NAMALWA (cell line): ENCODE measurements around the gene ERGIC3.

ENCODE experiments used
- DNase-seq: peaks from one replicate; pipeline ENCODE4 v3.0.0-alpha.2; 2015; ENCODE audit warnings: low spot score

Gene ERGIC3

DNA sequence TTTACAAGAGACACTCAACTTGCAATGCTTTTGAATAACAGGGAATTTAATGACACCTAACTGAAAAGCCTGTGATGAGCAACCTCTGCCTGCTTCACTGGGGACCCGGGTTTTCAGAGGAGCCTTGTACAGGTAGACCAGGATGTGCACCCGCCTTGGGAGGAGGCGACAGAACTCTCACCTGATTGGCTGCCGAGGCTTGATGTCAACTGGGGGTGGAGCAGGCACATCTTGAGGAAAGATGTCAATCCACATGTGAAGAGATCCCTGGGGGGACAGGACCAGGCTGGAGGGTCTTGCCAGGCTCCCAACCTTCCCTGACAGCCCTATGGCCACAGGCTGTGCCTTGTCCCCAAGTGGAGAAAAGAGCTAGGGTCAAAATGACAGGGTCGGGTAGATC is 19.8 kb downstream of the ERGIC3 start:
- no peak for DNase-seq

DNA sequence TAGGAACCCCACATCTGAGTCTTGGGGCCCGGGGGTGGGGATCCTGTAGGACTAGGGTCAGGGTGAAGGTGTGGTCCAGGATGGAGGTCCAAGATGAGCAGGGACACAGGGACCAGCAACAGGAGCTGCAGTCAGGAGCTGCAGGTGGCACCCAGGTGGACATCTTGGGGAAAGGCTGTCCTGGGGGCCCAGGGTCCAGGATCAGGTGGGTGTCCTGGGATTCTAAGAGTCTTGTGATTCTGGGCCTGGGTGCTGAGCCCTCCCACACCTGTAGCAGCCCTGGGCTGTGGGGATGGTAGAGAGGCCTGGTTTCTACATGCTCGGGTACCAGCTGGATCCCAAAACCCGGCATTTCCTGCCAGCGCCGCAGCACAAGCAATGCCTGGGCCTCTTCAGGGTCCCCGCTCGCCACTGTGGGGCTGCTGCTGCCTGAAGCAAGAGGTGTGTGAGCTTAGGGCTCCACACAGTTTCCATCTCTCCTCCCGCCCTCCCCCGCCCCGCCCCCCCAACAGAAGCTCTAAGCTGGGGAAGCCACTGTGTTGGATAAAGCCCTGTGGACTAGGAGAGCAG is 20.7 kb downstream of the ERGIC3 start:
- DNase-seq: no peak

DNA sequence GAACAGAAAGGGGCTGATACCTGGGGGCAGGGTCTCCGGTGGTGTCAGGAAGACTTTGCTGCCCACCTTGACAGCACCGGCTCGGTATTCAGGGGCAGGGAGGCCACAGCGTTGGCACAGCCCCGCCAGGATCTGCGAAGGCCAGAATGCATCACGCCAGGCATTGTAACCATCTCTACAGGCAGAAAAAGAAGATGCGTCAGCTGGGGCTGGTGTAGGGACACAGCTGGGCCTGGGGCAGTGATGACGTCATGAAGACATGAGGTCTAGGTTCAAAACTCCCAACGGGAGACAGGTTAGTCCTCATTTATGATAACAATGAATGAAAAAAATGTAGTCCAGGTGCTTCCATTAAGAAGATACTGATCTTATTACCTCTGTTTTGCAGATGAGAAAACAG is 22.0 kb downstream of the ERGIC3 start:
- DNase-seq: no peak

DNA sequence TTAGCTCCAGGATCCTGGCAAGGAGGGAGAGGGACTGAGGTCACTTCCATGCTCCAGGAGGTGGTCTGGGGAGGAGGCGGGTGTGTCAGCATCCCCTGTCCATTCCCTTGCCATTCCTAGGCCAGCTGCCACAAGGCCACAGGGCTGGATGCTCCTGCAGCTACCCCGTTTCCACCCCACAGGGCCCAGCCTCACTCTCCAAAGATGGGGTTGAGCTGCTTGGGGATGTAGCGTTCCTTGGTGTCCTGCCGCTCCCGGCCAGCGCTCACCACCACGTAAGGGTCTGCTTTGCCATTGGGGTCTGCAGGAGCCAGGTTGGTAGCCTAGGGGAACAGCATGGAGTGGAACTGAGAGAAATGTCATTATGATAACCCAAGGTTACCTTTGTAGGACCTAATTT is 23.0 kb downstream of the ERGIC3 start:
- DNase-seq: no peak

DNA sequence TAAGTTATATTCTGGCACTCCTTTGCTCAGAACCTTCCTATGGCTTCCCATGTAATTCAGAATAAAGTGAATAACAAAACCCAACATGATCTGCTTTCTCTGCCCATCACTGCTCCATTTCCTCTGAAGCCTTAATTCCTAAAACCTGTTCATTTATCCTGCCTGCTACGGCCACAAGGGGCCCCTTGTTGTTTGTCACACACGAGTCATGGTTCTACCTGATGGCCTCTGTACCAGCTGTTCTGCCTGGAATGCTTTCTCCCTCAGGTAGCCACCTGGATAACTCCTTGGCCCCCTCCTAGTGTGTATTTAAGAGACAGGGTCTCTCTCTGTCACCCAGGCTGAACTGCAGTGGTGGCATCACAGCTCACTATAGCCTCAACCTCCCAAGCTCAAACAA is 26.8 kb downstream of the ERGIC3 start:
- DNase-seq: peak; percentile 37

DNA sequence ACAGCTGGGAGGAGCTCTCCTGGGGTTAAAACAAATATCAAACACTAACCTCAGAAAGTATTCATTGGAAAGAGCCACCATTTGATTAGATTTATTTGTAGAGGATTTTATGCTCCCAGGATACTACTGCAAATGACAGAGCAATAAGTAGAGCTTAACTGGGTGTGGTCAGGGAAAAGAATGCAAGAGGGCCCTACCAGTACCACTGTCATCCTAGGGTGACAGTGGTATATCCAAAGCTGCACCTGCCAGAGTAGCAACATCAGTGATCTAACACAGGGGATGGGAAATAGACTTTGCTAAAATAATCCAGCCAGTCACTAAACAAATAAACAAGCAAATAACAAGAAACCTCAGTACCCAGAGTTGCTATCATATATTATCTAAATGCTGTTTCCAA is 29.7 kb downstream of the ERGIC3 start:
- no peak for DNase-seq

DNA sequence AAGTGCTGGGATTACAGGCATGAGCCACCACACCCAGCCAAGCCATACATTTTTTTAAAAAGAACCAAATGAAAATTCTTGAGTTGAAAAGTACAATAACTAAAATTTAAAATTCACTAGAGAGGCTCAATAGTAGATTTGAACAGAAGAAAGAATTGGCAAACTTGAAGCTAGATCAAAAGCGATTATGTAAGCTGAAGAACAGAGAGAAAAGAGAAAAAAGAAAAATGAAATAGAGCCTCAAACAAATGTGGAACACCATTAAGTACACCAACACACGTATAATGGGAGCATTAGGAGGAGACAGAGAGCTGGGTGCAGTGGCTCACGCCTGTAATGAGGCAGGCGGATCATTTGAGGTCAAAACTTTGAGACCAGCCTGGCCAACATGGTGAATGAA is 31.0 kb downstream of the ERGIC3 start:
- DNase-seq: no peak

DNA sequence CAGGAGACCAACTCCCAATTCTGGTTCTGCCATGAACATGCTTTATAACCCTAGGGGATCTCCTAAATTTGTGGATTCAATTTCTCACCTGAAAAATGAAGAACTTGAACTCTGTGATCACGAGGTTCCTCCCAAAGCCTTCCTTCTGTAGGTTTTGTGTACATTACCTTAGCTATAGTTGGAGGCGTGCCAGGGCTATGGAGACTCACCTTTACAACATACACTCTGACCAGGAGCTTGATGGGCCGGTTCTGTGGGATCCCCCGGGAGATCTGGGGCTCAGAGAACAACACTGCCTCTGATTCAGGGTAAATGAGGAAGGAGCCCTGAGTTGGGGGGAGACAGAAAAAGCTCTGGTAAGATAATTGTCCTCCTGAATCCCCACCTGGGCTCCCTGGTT is 34.1 kb downstream of the ERGIC3 start:
- DNase-seq: no peak

DNA sequence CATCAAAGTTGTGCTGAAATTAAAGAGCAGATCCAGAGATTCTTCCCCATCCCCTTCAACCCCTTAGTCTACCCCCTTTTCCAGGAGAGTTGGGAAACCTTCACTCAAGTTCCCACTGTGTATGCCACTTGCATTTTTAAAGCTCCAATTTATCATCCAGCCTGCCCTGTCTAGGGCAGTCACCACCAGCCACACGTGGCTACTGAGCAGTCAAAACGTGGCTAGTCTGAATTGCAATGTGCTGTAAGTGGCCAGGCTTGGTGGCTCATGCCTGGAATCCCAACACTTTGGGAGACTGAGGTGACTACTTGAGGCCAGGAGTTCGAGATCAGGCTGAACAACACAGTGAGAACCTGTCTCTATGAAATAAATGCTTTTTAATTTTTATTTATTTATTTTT is 34.9 kb downstream of the ERGIC3 start:
- DNase-seq: no peak

DNA sequence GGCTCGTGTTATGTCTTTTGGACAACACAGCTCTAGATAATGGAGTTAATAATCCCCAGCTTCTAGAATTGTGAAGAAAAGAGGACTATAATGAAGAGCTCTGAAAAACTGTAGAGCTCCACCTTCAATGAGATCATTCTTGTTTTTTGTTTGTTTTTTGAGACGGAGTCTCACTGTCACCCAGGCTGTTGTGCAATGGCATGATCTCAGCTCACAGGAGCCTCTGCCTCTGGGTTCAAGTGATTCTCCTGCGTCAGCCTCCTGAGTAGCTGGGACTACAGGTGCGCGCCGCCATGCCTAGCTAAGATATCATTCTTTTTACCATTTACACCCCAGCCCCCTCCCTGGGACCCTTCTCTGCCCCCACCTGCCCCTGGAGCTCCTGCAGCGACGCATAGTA is 36.6 kb downstream of the ERGIC3 start:
- no peak for DNase-seq

DNA sequence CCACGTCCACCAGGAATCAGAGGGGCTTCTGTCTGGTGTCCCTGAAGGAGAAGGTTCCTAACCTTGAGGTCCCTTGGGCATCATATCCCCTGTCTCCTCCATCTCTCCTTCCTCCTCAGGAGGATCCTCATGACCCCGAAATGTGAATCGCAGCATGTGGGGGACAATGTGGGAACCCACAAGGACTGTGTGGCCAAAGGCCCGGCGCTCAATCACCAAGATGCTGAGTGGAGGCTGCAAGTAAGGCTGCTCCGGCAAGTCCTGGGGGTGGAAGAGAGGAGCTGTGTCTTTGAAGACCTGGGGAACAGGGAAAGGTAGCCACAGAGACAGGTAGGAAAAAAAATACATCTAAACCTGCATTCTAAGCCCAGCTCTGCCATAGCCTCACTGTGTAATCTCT is 37.3 kb downstream of the ERGIC3 start:
- DNase-seq: no peak

DNA sequence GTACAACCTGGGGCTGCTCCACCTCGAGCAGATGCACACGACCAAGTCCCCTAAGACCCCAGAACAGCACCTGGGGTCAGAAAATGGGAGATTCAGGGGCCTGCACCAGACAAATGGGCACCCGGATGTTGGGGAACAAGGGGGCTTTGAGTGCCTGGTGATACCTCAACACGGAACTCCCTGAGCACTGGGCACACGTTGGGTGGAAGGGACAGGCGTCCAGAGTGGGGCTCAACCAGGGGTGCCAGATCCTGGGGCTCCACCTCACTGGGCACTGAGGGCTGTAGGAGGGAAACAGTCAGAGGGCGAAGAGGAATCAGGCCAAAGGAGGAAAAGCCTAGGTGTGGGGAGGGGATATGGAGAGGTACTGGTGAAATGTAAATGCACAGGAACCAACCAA is 40.3 kb downstream of the ERGIC3 start:
- no peak for DNase-seq

DNA sequence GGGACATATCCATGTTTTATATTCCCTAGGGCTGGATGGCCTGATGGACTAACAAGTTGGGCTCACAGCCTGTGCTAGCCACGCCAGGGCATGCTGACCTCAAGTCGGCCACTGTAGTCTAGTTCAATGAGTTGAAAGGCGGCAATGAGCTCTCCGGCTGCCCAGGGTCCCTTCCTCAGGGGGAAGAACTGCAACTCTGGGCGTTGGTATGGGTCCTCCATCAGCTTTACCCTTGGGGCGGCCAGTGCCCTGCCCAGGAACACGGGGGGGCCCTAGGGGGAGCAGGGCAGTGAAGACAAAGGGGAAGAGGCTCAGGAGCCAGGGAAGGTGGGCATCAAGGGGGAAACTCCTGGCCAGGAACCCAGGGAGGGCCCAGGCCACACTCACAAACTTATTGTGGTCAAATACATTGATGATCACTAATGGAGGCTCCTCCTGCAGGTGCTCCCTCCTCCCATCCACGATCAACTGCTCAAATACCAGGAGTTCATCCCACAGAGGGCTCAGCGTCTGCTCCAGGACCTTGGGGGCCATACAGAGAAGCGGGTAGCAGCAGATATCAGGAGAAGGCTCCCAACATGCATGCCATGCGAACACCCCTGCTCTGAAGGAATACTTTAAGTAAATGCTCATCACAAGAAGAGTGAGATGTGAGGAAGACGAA is 41.0 kb downstream of the ERGIC3 start:
- DNase-seq: no peak

DNA sequence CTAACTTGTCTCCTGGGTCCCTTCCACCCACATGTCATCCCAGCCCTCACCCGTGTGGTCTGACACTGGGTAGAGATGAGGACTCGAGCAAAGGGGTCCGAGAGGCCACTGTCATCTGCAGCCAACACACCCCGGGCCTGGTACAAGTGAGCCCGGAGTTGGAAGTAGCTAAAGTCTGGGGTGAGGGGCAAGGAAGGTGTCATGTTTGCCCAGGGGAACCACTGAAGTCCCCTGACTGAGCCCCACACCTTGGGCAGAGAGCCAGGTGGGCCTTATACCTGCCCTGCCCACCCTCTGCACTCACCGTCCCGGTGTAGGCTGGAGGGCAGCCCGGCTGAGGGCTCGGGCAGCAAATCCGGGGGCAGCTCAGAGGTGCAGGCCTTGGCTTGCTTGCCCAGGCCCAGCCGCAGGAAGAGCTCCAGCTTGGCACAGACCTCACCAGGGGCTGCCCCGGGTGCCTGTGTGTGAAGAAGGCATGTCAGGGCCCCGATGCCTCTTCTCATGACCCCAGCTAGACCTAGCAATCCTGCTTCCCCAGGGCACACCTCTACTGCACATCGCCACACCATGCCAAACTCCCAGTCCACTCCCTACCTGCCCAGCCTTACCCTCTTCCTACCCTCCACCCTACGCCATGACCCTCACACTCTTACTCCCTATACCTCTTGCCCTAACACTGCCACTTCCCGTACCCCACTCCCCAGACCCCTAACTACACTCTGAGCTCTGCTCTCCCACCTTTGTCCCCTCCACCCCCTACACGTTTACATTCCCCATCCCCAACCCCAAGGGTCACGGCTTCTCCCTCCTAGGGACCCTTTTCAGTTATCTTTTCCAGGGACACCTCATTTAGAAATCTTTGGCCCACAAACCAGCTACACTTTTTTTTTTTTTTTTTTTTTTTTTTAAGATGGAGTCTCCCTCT is 42.0 kb downstream of the ERGIC3 start:
- no peak for DNase-seq

DNA sequence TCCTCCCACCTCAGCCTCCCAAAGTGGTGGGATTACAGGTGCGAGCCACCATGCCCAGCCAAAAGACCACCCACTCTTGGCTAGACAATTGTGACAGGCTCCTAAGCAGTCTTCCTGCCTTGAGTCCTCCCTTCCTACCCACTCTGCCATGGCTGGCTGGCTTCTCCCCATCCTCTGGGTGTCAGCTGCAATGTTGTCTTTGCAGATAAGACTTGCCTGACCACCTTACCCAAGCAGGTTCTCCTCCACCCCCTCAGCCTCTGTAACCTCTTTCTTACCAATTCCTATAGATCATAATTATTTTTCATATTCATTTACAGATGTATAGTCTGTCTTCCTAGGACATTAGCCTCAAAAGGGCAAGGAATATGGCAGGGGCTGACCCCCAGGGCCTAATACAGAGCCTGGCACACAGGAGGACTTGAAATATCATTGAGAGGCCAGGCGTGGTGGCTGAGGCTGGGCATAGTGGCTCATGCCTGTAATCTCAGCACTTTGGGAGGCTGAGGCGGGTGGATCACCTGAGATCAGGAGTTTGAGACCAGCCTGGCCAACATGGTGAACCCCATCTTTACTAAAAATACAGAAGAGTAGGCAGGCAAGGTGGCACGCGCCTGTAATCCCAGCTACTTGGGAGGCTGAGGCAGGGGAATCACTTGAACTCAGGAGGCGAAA is 45.0 kb downstream of the ERGIC3 start:
- DNase-seq: no peak

DNA sequence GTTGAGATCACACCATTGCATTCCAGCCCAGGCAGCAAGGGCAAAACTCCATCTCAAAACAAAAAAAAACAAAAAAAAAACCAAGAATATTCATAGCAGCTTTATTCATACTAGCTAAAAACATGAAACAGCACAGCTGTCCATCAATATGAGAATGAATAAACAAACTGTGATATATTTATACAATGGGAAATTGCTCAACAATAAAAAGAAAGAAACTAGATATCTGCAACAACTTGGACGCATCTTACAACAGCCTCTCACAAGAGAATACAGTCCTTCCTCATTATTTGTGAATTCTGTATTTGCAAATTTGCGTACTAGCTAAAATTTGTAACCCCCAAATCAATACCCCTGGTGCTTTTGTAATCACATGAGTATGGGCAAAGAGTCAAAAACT is 45.6 kb downstream of the ERGIC3 start:
- DNase-seq: no peak

DNA sequence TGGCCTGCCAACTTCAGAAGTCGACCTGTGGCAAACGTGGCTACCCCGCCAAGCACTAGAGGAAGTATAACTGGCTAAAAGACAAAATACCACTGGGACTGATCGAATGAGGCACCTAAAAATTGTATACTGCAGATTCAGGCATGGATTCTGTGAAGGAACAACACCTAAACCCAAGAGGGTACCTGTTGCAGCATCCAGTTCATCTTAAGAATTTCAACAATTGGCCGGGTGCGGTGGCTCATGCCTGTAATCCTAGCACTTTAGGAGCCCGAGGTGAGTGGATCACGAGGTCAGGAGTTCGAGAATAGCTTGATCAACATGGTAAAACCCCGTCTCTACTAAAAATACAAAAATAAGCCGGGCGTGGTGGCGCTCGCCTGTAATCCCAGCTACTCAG is 46.5 kb downstream of the ERGIC3 start:
- DNase-seq: no peak

DNA sequence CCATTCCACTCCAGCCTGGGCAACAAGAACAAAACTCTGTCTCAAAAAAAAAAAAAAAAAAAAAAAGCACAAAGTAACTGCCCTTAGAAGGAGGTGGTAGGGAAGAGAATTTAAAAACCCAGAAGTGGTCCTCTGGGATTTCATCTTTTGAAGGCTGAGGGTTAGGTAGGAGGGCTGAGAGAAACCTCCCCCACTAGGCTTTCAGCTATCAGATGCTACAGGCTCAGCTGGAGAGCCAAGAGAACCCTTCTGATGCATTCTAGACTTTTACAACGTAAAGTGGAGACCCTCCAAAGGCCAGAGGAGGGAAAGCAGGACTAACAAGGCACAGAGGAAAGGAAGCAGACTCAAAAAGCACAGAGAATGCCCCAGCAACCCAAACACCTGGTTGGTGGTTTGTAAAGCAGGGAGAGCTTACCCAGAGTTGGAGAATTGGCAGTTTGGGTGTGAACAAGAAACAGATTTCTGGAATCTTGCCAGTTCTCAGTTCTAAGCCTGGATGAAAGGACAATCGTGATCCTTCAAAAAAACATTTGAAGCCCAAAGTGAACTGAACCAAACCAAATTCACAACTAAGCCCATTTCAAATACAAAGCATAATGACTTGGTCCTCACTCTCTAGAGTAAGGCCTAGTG is 50.6 kb downstream of the ERGIC3 start:
- DNase-seq: no peak

DNA sequence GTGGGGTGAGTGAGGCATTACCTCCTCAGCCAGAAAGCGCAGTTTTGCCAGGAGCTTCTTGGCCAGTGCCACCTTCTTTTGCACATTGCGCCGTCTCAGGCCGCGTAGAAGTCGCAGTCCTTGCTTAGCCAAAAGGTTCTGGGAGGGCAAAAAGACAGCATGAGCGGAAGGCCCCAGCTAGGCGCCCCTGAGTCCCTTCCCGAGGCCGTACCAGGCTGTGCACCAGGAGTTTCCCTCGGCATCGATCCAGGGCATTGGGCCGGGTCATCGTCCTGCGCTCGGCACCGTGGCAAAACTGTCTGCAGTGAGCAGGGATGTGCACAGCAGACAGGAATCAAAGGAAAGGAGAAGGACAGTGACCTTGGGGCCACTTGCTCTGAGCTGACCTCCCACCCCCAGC is 53.6 kb downstream of the ERGIC3 start:
- no peak for DNase-seq

DNA sequence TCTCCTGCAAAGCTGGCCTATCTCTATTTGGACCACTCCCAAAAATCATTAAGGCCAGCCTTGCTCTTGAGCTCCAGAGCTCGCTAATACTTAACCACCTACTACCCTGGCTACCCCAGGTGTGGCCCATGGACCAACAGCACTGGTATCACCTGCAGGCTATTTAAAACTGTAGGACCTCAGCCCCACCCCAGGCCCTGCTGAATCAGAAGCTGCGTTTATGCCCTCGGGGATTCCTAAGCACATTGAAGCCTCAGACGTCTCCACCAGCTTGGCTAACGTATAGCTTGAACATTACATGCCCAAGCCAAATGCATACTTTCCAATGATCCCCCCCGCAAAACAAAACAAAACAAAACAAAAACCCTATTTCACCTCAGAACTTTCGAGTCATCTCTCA is 54.0 kb downstream of the ERGIC3 start:
- no peak for DNase-seq

DNA sequence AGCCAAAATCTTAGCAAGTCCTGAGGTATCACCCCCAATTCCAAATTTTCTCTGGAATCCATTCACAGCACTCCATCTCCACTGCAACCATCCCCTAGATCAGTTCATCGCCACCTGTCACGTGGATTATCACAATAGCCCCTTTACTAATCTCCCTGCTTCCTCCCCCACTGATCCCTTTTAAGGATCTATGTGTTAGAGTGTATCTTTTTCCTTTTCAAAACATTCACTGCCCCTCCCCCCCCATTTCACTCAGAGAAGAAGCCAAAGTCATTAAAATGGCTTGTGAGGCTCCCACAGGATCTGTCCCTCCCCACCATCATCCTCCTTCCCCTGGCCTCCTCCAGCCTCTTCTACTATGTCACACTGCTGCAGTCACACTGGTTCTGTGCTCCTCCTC is 55.3 kb downstream of the ERGIC3 start:
- DNase-seq: no peak

DNA sequence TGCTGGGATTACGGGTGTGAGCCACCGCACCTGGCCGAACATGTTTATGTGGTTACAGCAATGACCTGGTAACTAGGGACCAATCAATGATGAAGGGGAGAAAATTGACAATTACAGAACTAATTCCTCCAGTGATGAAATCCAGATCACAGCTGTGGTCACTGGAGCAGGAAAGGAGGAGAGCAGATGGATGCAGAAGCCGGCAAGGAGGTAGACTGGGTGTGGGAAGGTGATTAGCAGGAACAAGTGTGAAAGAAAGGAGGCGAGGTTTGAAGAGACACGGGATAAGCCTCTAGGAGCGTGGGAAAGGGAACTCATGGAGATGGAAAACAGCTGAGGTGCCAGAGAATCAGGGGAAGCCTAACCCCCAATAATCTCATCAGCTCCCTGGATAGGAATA is 56.6 kb downstream of the ERGIC3 start:
- no peak for DNase-seq
